ENCODE measurements around the gene ZNF841. TPM values are rescaled to one million over a fixed set of nuclear protein-coding genes. Genes with fewer than 3 reads are reported as not detected.

ZNF841 gene
- total and polyA plus RNA-seq, 9 of the 15 experiments (the other 6 are each of a cell fraction or from before 2014, with no cell fraction given): 3.1 to 17.1 (median 11.0) TPM

DNA sequence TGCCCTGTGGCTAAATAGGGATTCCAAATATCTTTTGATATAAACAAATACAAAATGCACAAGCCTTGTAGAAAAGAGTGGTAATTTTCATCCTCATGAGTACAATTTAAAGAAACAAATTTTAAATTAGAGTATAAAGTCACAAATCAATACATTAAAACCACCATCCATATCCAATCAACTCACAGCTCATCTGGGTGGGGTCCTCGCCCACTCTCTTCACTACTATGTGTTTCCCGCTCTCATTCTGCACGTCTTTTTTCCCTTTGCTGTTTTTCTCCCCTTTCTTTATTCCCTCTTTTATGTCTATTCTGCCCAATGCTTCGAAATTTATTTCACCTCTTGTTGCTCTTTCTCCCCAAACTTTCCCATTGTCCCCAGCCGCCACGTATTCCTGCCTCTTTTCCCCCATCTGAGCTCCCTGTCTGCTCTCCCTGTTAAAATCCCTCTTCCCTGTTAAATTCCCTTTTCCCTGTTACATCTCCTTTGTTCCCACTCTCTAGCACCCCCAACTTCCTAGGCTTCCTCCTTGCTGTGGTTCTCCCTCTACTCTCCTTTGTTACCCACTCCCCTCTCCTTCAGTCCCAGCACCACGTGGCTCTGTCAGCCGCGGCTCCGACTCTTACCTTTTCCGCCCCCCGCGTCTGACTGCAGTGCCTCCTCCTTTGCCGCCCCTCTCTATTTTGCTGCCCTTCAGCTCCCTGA, 42.9 kb upstream of the ZNF841 start:
- Histone ChIP-seq H3K4me1 (replicated peaks in 1 of 2; ENCODE audit: control insufficient read depth in 2 of 2, insufficient read depth in 2 of 2, low read length in 2 of 2) (peaks cover 12% of the 10 kb centered on the region in 2 experiments; a peak in 4 of 5 replicates), H3K9me1 (ENCODE audit: control insufficient read depth, insufficient read depth, low read length) (no peaks in the 10 kb centered on the region), H3K79me2 (ENCODE audit: control insufficient read depth, insufficient read depth, low read length) (peaks cover 49% of the 10 kb centered on the region), H3K9me3 (replicated peaks; ENCODE audit: control insufficient read depth, insufficient read depth, low read depth, low read length) (peaks cover 19% of the 10 kb centered on the region), H3K4me2 (ENCODE audit: insufficient read depth, low read length) (peak overlapping the region; percentile 99), H4K20me1 (replicated peaks; ENCODE audit: control insufficient read depth, insufficient read depth, low read length) (no peaks in the 10 kb centered on the region), H3K36me3 (ENCODE audit: control insufficient read depth, insufficient read depth, low read length) (0 out of 3 replicates have a peak, but pooled peaks cover 7% of the 10 kb centered on the region), H3K9ac (ENCODE audit: insufficient read depth in 1 of 2, low read depth in 2 of 2, low read length in 2 of 2) (peak overlapping the region; percentile 98), H3K27ac (ENCODE audit: extremely low read depth, low read depth, low read length) (peak overlapping the region; percentile 93), H3K27me3 (ENCODE audit: control insufficient read depth in 2 of 2, insufficient read depth in 2 of 2, low read length in 2 of 2) (no peaks in the 10 kb centered on the region), H3K4me3 (peak overlapping the region; percentile 76), H2AFZ (ENCODE audit: low read depth, low read length) (peak overlapping the region; percentile 88)
- in situ Hi-C loops (cut with MboI): no loop called here
- ChIA-PET POLR2A (no interaction called here), CTCF (ENCODE audit: low intra/inter-chr PET ratio) (interaction anchor here (0.8 kb wide), 2 partner anchors 98 to 99 kb away, joined by 3 to 6 read pairs; no protein-coding TSS in a partner anchor)
- ATAC-seq (peak; percentile 68), FAIRE-seq (peak; percentile 23), DNase-seq (ENCODE audit: extremely low read depth in 1 of 4, low spot score in 3 of 4) (peak; percentile 44 to 69 (median 48))
- BruUV-seq (replicated peaks): no TSS peak
- intact Hi-C loops (cut with micrococcal nuclease): no loop called here
- WGBS (ENCODE audit: insufficient coverage, low coverage, missing lambda C conversion rate): 7% methylated on average over 14 of the region's 14 CpGs
- TF ChIP-seq EP400 (IDR thresholded peaks at IDR 0.05) (peak; percentile 76), POLR3A (IDR thresholded peaks at IDR 0.05; ENCODE audit: borderline replicate concordance, extremely low read depth, insufficient read depth, insufficient read length) (no peak), MIER1 (IDR thresholded peaks at IDR 0.05; ENCODE audit: low read depth) (peak; percentile 18; the same call in 1 of the 2 replicates), PTRF (tag; IDR thresholded peaks at IDR 0.05) (no peak), ELF4 (CRISPR knock-in tag; IDR thresholded peaks at IDR 0.05) (peak; percentile 71; the same call in 1 of the 2 replicates), ARID1B (IDR thresholded peaks at IDR 0.05) (peak; percentile 25; the same call in 1 of the 2 replicates)
- TF ChIP-seq, protein P1, sequence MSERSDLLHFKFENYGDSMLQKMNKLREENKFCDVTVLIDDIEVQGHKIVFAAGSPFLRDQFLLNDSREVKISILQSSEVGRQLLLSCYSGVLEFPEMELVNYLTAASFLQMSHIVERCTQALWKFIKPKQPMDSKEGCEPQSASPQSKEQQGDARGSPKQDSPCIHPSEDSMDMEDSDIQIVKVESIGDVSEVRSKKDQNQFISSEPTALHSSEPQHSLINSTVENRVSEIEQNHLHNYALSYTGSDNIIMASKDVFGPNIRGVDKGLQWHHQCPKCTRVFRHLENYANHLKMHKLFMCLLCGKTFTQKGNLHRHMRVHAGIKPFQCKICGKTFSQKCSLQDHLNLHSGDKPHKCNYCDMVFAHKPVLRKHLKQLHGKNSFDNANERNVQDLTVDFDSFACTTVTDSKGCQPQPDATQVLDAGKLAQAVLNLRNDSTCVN (CRISPR knock-in tag; IDR thresholded peaks at IDR 0.05): peak; percentile 80; the same call in 1 of the 2 replicates
- TF ChIP-seq, protein P2, sequence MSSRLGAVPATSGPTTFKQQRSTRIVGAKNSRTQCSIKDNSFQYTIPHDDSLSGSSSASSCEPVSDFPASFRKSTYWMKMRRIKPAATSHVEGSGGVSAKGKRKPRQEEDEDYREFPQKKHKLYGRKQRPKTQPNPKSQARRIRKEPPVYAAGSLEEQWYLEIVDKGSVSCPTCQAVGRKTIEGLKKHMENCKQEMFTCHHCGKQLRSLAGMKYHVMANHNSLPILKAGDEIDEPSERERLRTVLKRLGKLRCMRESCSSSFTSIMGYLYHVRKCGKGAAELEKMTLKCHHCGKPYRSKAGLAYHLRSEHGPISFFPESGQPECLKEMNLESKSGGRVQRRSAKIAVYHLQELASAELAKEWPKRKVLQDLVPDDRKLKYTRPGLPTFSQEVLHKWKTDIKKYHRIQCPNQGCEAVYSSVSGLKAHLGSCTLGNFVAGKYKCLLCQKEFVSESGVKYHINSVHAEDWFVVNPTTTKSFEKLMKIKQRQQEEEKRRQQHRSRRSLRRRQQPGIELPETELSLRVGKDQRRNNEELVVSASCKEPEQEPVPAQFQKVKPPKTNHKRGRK (tag; IDR thresholded peaks at IDR 0.05): peak; percentile 53
- TF ChIP-seq, protein P3, sequence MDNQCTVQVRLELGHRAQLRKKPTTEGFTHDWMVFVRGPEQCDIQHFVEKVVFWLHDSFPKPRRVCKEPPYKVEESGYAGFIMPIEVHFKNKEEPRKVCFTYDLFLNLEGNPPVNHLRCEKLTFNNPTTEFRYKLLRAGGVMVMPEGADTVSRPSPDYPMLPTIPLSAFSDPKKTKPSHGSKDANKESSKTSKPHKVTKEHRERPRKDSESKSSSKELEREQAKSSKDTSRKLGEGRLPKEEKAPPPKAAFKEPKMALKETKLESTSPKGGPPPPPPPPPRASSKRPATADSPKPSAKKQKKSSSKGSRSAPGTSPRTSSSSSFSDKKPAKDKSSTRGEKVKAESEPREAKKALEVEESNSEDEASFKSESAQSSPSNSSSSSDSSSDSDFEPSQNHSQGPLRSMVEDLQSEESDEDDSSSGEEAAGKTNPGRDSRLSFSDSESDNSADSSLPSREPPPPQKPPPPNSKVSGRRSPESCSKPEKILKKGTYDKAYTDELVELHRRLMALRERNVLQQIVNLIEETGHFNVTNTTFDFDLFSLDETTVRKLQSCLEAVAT (IDR thresholded peaks at IDR 0.05): peak in 1 of 2 experiments; percentile 12; a peak in 1 of 4 replicates
- TF ChIP-seq, protein P4, sequence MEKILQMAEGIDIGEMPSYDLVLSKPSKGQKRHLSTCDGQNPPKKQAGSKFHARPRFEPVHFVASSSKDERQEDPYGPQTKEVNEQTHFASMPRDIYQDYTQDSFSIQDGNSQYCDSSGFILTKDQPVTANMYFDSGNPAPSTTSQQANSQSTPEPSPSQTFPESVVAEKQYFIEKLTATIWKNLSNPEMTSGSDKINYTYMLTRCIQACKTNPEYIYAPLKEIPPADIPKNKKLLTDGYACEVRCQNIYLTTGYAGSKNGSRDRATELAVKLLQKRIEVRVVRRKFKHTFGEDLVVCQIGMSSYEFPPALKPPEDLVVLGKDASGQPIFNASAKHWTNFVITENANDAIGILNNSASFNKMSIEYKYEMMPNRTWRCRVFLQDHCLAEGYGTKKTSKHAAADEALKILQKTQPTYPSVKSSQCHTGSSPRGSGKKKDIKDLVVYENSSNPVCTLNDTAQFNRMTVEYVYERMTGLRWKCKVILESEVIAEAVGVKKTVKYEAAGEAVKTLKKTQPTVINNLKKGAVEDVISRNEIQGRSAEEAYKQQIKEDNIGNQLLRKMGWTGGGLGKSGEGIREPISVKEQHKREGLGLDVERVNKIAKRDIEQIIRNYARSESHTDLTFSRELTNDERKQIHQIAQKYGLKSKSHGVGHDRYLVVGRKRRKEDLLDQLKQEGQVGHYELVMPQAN (IDR thresholded peaks at IDR 0.05; ENCODE audit: borderline replicate concordance): peak; percentile 91
- TF ChIP-seq, protein P5, sequence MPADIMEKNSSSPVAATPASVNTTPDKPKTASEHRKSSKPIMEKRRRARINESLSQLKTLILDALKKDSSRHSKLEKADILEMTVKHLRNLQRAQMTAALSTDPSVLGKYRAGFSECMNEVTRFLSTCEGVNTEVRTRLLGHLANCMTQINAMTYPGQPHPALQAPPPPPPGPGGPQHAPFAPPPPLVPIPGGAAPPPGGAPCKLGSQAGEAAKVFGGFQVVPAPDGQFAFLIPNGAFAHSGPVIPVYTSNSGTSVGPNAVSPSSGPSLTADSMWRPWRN (IDR thresholded peaks at IDR 0.05; ENCODE audit: low read depth): no peak
